Endothelial cell of umbilical vein (primary cell): ENCODE data around the gene TCHP. TPM values are rescaled to one million over a fixed set of nuclear protein-coding genes. Genes with fewer than 3 reads are reported as not detected.

Source experiments
- BruUV-seq: library from RNA; stranded (reverse); fragments of 400-500 nt; replicated peaks from 2 replicates; lab custom pipeline; 2021; lab: Mats Ljungman, UMichigan
- CTCF ChIA-PET: fragments of 300-600, 350-600 bp; sonication (Branson Sonifier 250); formaldehyde crosslinking; loops from one replicate; lab custom pipeline; 2021; ENCODE audit warnings: antibody characterized with exemption, inconsistent platforms; lab: Charles Lee
- POLR2A ChIA-PET: fragments of 300-600, 350-600 bp; sonication (Branson Sonifier 250); formaldehyde crosslinking; loops from one replicate; lab custom pipeline; 2021; ENCODE audit warnings: antibody characterized with exemption, inconsistent platforms; lab: Charles Lee
- DNase-seq: peaks from one replicate; pipeline ENCODE4 v3.0.0-alpha.2; 2011; ENCODE audit warnings: low read depth, low spot score
- FAIRE-seq: peaks from 2 replicates; lab custom pipeline; 2011; peaks lifted over from hg19 to GRCh38; lab: Jason Lieb, UNC
- H2AFZ ChIP-seq: 2 replicates; pipeline ENCODE4 v1.6.0; 2012; ENCODE audit warnings: low read depth, low read length, control low read depth, inconsistent platforms
- H3K27ac ChIP-seq: 2 replicates; pipeline ENCODE4 v1.5.1; 2011; ENCODE audit warnings: low read depth, mild to moderate bottlenecking, control low read depth, low read length, moderate library complexity; ENCODE audit not compliant: insufficient read depth
- H3K27me3 ChIP-seq, 2 experiments: 2 replicates each; pipeline versions ENCODE4 v1.6.0 to v1.6.1; 2011; ENCODE audit warnings: low read length in 2 of 2, mixed read lengths in 1 of 2; ENCODE audit not compliant: control insufficient read depth in 2 of 2, insufficient read depth in 2 of 2
- H3K36me3 ChIP-seq, 2 experiments: 2 replicates in 1 of 2; 3 replicates in 1 of 2; pipeline ENCODE4 v1.5.1; 2011; ENCODE audit warnings: low read length in 2 of 2, mild to moderate bottlenecking in 1 of 2, moderate library complexity in 1 of 2; ENCODE audit not compliant: control insufficient read depth in 2 of 2, insufficient read depth in 2 of 2; ENCODE audit errors: extremely low read depth in 1 of 2
- H3K4me1 ChIP-seq: 3 replicates; pipeline ENCODE4 v1.5.1; 2011; ENCODE audit warnings: mild to moderate bottlenecking, low read length; ENCODE audit not compliant: control insufficient read depth, insufficient read depth; ENCODE audit errors: extremely low read depth
- H3K4me2 ChIP-seq: 2 replicates; pipeline ENCODE4 v1.6.1; 2011; ENCODE audit warnings: low read length, control low read depth, mixed read lengths; ENCODE audit not compliant: insufficient read depth
- H3K4me3 ChIP-seq, 3 experiments: fragments of 200-600 bp in 1 of 3; sonication (generic), shearing (Covaris generic) in 1 of 3; replicated peaks in 1 of 3; 2 replicates each; pipeline ENCODE4 v1.5.1; 2011 to 2016; ENCODE audit warnings: control low read depth in 3 of 3, low read length in 3 of 3, mild to moderate bottlenecking in 2 of 3, inconsistent platforms in 1 of 3, low read depth in 1 of 3, moderate library complexity in 1 of 3; ENCODE audit not compliant: insufficient read depth in 1 of 3
- H3K79me2 ChIP-seq: 2 replicates; pipeline ENCODE4 v1.6.0; 2012; ENCODE audit warnings: low read length, inconsistent platforms; ENCODE audit not compliant: control insufficient read depth, insufficient read depth
- H3K9ac ChIP-seq: replicated peaks from 2 replicates; pipeline ENCODE3; 2011; ENCODE audit warnings: low read length, control low read depth; ENCODE audit not compliant: insufficient read depth; ENCODE audit errors: extremely low read depth
- H3K9me1 ChIP-seq: replicated peaks from 3 replicates; pipeline ENCODE4 v1.6.0; 2011; ENCODE audit warnings: mild to moderate bottlenecking, low read length; ENCODE audit not compliant: control insufficient read depth, insufficient read depth; ENCODE audit errors: extremely low read depth
- H3K9me3 ChIP-seq: replicated peaks from 2 replicates; pipeline ENCODE4 v1.5.1; 2012; ENCODE audit warnings: low read length, inconsistent platforms; ENCODE audit not compliant: control insufficient read depth, insufficient read depth
- H4K20me1 ChIP-seq: replicated peaks from 2 replicates; pipeline ENCODE3; 2011; ENCODE audit warnings: mild to moderate bottlenecking, low read length; ENCODE audit not compliant: control insufficient read depth, insufficient read depth; ENCODE audit errors: extremely low read depth
- CTCF ChIP-seq, 2 donors: IDR thresholded peaks; 1 replicate in 1 of 2; 2 replicates in 1 of 2; pipeline ENCODE4 v1.5.1; 2011; ENCODE audit warnings: low read length in 2 of 2, mild to moderate bottlenecking in 2 of 2, moderate library complexity in 2 of 2, control low read depth in 1 of 2, inconsistent platforms in 1 of 2, low read depth in 1 of 2; ENCODE audit not compliant: insufficient read depth in 1 of 2; ENCODE audit errors: extremely low read depth in 1 of 2
- EZH2 ChIP-seq: IDR thresholded peaks from 2 replicates; pipeline ENCODE4 v1.6.1; 2012; ENCODE audit warnings: borderline replicate concordance, low read depth, mild to moderate bottlenecking, moderate library complexity, low read length, inconsistent platforms; ENCODE audit not compliant: severe bottlenecking
- FOS ChIP-seq: IDR thresholded peaks from 2 replicates; pipeline ENCODE4 v1.6.1; 2011; ENCODE audit warnings: mild to moderate bottlenecking, low read length, moderate library complexity, borderline replicate concordance; ENCODE audit not compliant: insufficient read depth
- GATA2 ChIP-seq: IDR thresholded peaks from 2 replicates; pipeline ENCODE4 v1.7.0; 2011; ENCODE audit warnings: low read depth, mild to moderate bottlenecking, moderate library complexity, mixed read lengths, low read length; ENCODE audit not compliant: insufficient read length, insufficient read depth
- JUN ChIP-seq: IDR thresholded peaks from 2 replicates; pipeline ENCODE4 v1.6.1; 2011; ENCODE audit warnings: borderline replicate concordance, low read depth; ENCODE audit not compliant: insufficient read length, insufficient read depth
- MAX ChIP-seq: IDR thresholded peaks from 2 replicates; pipeline ENCODE4 v1.6.1; 2011; ENCODE audit not compliant: insufficient read depth, insufficient read length
- MYC ChIP-seq: IDR thresholded peaks from one replicate; pipeline ENCODE4 v1.6.1; 2011; ENCODE audit warnings: mild to moderate bottlenecking, low read depth, low read length
- POLR2A ChIP-seq: IDR thresholded peaks from 2 replicates; pipeline ENCODE4 v1.6.1; 2012; ENCODE audit warnings: low read depth, mild to moderate bottlenecking, control low read depth, low read length
- POLR2AphosphoS5 ChIP-seq: IDR thresholded peaks from 2 replicates; pipeline ENCODE4 v1.6.1; 2012; ENCODE audit warnings: low read depth, mild to moderate bottlenecking, control low read depth, low read length, moderate library complexity; ENCODE audit not compliant: insufficient read depth
- dilution Hi-C: fragments of 300-500 bp; cut with MboI; formaldehyde crosslinking; loops from one replicate; pipeline ENCODE4 v1.15.0; 2019; ENCODE audit warnings: low sequenced_read_pairs; ENCODE audit not compliant: extremely low pct_ligation_motif_present
- intact Hi-C: fragments of 100-400 bp; cut with micrococcal nuclease; formaldehyde crosslinking; loops from one replicate; pipeline ENCODE4 v1.10.0; 2022
- polyA plus RNA-seq, 4 experiments: library from polyadenylated mRNA; depleted of rRNA in 3 of 4; stranded (reverse) in 3 of 4; unstranded in 1 of 4; fragments of >200 nt; gene quantifications; 2 replicates each; pipeline versions ENCODE4 v1.2.1 to v1.2.3, GENCODE V29; 2011 to 2012; ENCODE audit warnings: missing spikeins in 1 of 4
- total RNA-seq: library from RNA; stranded (reverse); gene quantifications from 2 replicates; pipeline ENCODE4 v1.2.3, GENCODE V29; 2021

The TCHP gene
- total and polyA plus RNA-seq, 2 donors (not counting 3 experiments of a cell fraction or from before 2014, with no cell fraction given) = 12.9 to 24.3 TPM

GRCh38 chr12:109894939-109895338, 5.1 kb upstream of the TCHP start:
- Histone ChIP-seq H3K9ac (no peak overlapping the region), H3K36me3 (no peaks in the 10 kb centered on the region), H2AFZ (no peak overlapping the region), H3K4me3 (no peak overlapping the region), H3K9me3 (no peaks in the 10 kb centered on the region), H3K79me2 (no peaks in the 10 kb centered on the region), H3K4me2 (no peak overlapping the region), H3K9me1 (no peaks in the 10 kb centered on the region), H4K20me1 (no peaks in the 10 kb centered on the region), H3K27ac (no peak overlapping the region), H3K4me1 (peaks cover 3% of the 10 kb centered on the region), H3K27me3 (no peaks in the 10 kb centered on the region)
- intact Hi-C loops (no loop called here), dilution Hi-C loops (no loop called here)
- CTCF ChIA-PET = no interaction called here
- no TSS peak for BruUV-seq
- POLR2A ChIA-PET = no interaction called here
- DNase-seq (no peak), FAIRE-seq (no peak)
- no peak for TF ChIP-seq POLR2AphosphoS5

DNA sequence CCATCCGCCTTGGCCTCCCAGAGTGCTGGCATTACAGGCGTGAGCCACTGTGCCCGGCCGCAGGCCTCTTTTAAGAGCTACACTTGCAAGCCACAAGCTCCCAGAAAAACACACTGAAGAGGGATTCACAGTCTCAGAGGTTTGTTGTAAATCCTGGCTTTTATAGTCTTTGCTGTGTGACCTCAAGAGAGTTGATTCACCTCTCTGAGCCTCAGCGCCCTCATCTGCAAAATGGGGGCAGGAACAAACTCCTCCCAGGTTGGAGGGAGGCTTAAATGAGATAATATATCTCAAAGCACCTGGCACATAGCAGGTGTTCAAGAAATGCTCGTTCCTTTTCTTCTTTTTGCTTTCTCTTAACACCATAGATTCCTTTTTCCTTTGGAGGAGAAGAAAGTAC, 3.9 kb upstream of the TCHP start:
- no peaks in the 10 kb centered on the region for H3K36me3 ChIP-seq
- POLR2A ChIA-PET = no interaction called here
- no peak for FAIRE-seq
- H3K9me1 ChIP-seq = no peaks in the 10 kb centered on the region
- H3K27me3 ChIP-seq = no peaks in the 10 kb centered on the region
- dilution Hi-C loops (no loop called here), intact Hi-C loops (no loop called here)
- H2AFZ ChIP-seq = no peak overlapping the region
- no peak overlapping the region for H3K4me3 ChIP-seq
- H3K9me3 ChIP-seq = no peaks in the 10 kb centered on the region
- H3K4me1 ChIP-seq = peaks cover 6% of the 10 kb centered on the region
- peaks cover 8% of the 10 kb centered on the region for H3K79me2 ChIP-seq
- no peaks in the 10 kb centered on the region for H4K20me1 ChIP-seq
- BruUV-seq = no TSS peak
- no peak overlapping the region for H3K27ac ChIP-seq
- DNase-seq = no peak
- TF ChIP-seq EZH2 (no peak), MAX (no peak), POLR2AphosphoS5 (no peak), FOS (no peak), GATA2 (no peak), JUN (no peak), CTCF (IDR thresholded peaks at IDR 0.05; ENCODE audit: extremely low read depth in 1 of 2, insufficient read depth in 1 of 2, low read depth in 1 of 2, low read length in 2 of 2) (no peak), MYC (no peak), POLR2A (no peak)
- CTCF ChIA-PET = no interaction called here
- H3K4me2 ChIP-seq = no peak overlapping the region
- H3K9ac ChIP-seq = no peak overlapping the region
